NCI-H2227 treated with DMSO at 0.1 percent for 48 hours (cell line): ENCODE data around the gene QSOX1.

Experiments used
- DNase-seq: peaks from one replicate; lab custom pipeline; 2025; lab: John Stamatoyannopoulos, UW

The QSOX1 gene

DNA sequence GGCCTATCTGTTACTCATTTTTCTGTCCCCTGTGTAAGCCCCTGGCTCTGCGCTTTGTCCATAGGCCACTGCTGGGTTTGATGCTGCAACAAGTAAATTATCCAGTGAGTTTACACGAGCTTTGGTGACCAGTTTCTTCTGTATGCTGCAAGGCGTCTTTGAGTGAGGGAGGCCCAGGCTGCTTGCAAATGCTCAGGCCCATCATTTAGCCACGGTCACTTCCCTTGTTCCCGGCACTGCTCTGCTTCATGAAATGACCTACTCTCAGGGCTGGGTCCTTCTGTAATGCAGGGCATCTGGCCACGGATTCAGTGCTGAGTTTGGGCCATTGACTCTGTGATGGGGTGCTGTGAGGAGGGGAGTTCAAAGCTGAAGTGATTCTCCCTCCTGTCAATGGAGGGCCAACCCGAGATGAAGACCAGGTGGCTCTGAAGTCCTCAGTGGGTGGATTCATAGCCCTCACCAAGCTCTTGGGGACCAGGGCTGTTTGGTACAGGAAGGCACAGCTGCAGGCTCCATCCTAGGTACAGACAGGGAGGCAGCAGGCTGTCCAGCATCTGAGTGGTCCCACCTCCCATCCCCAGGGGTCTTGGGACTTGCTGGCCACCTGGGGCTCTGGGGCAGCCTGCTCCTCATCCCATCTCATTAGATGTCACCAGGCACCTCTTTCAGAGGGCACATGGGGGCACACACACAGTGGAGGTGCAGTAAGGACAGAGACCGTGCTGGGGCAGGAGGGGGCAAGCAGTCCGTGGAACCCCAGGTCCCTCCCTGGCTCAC is 97.0 kb downstream of the QSOX1 start:
- no peak for DNase-seq

DNA sequence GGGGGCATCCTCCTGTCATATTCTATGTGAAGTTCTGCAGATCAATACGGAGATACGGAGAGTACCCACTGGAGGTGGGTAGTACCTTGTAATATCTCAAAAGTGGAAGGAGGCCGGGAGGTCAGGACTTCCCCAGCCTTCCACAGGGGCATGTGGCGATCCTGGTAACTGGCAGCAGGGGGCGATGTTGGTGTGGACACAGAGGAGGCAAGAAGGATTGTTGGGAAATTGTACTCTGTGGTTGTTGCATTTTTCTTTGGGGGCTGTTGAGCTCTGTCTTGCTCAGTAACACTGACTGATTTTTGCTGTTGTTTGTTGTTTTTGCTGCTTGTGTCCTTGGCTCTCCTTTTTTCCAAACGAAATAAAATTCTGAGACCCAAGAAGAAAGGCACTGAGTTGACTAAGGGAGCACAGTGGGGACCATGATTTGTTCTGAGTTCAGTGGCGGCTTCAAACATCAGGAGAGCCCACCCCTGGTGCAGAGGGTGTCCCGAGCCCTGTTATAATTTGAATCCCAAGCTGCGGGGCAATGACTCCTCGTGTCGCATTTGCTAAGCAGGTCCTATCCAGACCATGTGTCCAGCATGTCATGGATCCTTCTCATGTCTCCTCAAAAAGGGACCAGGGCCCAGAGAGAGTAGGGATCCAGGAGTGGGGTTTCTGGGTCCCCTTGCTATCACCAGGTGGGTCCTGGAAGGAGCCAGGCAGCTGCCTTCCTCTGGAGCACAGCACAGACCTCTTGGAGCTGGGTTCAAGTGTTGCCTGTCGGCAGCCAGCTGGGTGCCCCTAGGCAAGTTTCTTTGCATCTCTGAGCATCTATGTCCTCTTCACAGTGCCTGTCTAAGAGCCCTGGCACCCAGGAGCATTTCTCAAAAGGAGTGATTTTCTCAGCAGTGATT is 98.2 kb downstream of the QSOX1 start:
- no peak for DNase-seq
